ENCODE data around the gene GPR153.
A peak's percentile ranks its signal among the peaks of the same experiment; 100 is the strongest.
"Not testable (repeated sequence)": the region's sequence is repeated elsewhere in the genome, so short reads cannot be mapped to it uniquely, and the experiment has no call there.

Gene GPR153

DNA sequence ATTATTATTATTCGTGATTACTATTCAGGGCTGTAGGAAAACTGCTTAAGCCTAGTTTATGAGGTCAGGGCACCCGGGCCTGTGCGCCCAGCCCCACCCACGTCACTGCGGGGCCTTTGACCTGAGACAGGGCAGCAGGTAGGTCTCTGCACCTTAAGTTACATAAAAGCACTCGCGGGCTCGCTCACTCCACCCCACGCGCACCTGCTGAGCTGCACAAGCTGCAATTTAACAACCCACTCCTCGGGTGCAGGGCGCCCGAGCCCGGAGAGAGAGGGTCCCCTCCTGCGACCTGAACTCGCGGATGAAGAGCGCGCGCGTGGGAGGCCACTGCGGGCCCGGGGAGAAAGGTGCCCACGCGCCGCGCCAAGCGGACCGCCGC, 25.6 kb downstream of the GPR153 start:
- DNase-seq (ENCODE audit: low spot score) (no peak), FAIRE-seq (no peak)

DNA sequence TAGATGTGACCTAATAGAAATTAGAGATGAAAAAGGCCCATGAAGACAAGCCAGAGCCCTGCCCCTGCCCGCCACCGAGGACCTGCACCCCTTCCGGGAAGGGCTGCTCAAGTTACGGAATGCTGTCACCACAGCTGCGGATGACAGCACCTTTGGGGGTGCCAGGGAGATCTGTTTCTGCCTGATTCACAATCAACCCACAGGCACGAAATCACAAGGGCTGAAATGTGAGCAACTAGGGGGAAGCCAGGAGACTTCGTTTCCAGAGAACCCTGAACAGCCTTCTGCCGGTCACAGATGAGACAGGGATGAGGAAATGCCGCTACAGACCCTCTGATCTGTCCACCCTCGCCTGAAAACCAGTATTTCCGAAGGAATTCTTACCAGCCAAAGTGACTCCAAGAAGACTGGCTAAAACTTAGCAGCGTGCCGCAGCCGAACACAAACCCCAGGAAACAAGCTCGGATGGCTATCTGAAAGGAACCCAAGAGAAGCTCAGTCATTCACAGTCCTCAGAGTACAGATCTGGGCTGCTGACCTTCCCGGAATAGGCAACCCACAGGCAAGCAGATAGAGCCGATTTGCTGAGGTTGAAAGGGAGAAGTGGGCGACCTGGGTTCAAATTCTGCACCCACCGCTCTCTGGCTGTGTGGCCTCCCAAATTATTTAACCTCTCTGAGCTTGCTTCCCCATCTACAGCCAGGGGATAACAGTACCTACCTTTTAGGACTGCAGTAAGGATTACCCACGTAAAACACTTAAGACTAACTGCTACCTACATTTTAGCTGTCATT, 26.2 kb downstream of the GPR153 start:
- FAIRE-seq, result no peak

DNA sequence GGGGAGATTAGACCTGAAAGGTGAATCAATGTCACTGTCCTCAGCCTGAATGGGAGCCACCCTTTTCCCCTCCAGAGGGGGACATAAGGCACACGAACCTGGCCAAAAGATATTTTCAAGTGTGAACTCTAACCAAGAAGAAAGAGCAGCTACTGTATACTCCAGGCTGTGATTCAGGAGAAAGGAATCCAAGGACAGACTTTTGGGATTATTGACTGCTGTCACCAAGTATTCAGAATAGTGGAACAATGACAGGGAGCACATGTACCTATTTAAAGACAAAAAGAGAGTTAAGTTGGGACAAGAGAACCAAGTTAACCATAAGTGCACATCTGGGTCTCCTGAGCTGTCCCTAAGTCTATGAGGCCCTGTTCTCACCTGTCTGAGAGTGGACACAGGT, 27.5 kb downstream of the GPR153 start:
- no peak for FAIRE-seq
- DNase-seq (ENCODE audit: low spot score), result no peak

More for the DNA sequence above, 26.2 kb downstream of the GPR153 start:
- DNase-seq (ENCODE audit: low spot score), result no peak

DNA sequence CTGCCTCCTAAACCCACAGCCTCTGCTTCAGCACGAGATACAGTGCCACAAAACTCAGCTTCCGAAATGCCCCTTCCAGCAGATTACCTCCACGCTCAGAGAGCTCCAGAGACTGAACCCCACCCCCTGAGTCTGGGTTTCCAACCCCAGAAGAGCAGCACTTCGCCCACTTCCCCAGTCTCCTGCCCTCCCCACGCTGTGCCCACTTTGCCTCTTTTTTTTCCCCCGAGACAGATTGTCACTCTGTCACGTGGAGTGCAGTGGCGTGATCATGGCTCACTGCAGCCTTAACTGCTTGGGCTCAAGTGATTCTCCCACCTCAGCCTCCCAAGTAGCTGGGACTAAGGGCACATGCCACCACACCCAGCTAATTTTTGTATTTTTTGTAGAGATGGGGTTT, 35.2 kb downstream of the GPR153 start:
- no peak for FAIRE-seq
- DNase-seq (ENCODE audit: low spot score), result no peak

DNA sequence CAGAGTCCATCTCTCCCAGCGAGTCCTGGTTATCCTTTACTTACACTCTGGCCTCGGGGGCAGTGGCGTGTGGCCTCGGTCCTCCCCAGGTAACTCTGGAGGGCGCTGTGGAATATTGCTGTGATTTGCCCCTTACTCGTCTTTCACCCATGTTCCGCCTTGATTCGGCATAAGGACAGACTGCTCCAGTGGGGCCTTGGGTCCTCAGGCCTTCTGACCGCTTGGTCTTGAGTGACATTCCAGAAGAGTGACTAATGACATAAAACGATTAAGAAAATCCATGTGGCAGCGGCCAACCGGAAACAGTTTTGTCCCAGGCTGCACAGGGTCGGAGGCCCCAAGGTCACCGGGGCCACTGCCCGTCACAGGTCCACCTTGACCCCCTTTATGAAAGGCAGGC, 36.2 kb downstream of the GPR153 start:
- FAIRE-seq (peak; percentile 40), DNase-seq (ENCODE audit: low spot score) (peak; percentile 62)

DNA sequence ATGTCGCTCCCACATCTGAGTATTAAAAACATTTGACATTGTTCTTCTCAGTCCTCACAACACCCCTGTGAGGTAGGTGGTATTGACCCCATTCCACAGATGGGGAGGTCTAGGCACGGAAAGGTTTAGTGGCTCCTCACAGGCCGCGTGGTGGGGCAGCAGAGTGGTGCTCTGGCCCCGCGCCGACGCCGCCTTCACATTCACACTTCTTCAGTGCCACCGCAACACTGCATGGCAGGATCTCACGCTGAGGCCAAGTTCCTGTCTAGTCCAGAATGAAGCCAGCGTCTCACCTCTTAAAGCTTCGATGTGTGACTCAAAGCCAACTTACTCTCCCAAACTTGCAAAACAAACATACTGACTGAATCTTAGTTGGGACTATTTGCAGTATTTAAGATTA, 37.3 kb downstream of the GPR153 start:
- FAIRE-seq (no peak), DNase-seq (ENCODE audit: low spot score) (no peak)

DNA sequence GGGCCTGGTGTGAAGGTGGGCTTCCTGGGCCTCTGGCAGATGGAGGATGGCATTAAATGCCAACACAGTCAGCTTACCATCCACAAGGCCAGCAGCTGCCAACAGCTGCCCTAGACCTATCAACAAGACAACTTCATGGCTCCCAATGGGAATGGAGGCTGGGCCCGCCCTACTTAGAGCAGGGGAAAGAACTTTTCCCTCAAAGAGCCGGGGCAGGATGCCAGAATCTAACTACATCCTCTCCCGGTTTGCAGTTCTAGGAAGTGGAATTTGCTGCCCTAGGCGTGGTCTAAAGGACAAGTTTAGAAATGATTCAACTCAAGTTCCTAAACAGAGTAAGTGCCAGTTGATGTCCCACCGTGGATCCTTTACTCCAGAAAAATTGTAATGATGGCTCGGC, 38.3 kb downstream of the GPR153 start:
- no peak for FAIRE-seq
- no peak for DNase-seq (ENCODE audit: low spot score)

DNA sequence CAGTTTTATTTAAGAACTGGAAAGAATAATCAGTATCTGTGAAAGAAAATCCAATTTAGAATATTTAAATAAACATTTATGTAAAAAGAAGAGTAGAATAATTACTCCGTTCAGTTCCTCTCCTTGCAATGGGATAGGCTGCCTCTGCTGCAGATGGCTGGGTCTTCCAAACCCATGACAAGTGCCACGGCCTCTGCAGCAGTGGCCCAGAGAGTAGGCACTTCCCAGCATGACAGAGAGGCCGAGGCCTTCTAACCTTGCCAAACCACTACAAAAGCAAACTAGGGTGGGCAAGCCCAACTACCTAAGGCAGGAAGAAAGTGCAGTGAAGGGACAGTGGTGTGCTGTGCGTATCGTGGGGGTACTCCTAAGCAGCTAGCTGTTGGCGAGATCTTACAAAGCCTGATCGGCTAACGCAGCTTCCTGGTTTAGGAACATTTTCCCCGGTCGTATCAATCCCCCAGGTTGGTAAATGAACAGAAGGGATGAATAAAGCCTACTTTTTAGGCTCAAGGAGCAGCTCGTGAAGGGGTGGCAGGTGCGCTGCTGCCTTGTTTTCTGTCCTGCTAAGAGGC, 39.6 kb downstream of the GPR153 start:
- FAIRE-seq (no peak), DNase-seq (ENCODE audit: low spot score) (no peak)

DNA sequence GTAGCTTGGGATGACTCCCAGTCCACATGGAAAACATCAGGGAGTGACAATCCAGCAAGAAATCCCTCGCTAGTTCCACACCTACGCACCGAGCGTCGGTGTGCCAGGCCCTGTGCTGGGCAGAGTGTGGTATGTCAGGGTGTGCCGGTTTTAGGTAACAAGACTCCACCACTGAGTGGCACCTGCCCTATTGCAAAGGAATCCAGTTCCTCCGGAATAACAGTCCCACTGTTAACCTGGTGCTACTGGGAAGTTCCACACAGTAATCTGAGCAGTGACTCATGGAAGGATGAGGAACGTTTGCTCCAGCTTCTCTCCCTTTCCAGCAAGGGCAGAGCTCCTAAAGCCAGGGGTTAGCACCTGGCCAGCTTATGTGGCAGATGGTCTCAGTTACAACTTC, 40.7 kb downstream of the GPR153 start:
- DNase-seq (ENCODE audit: low spot score) (no peak), FAIRE-seq (no peak)

DNA sequence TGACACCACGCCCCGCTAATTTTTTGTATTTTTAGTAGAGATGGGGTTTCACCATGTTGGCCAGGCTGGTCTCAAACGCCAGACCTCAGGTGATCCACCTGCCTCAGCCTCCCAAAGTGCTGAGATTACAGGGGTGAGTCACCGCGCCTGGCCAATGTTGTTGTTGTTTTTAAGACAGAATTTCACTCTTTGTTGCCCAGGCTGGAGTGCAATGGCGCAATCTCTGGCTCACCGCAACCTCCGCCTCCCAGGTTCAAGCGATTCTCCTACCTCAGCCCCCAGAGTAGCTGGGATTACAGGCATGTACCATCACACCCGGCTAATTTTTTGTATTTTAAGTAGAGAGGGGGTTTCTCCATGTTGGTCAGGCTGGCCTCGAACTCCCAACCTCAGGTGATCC, 41.3 kb downstream of the GPR153 start:
- not testable (repeated sequence) for FAIRE-seq; DNase-seq (ENCODE audit: low spot score)

DNA sequence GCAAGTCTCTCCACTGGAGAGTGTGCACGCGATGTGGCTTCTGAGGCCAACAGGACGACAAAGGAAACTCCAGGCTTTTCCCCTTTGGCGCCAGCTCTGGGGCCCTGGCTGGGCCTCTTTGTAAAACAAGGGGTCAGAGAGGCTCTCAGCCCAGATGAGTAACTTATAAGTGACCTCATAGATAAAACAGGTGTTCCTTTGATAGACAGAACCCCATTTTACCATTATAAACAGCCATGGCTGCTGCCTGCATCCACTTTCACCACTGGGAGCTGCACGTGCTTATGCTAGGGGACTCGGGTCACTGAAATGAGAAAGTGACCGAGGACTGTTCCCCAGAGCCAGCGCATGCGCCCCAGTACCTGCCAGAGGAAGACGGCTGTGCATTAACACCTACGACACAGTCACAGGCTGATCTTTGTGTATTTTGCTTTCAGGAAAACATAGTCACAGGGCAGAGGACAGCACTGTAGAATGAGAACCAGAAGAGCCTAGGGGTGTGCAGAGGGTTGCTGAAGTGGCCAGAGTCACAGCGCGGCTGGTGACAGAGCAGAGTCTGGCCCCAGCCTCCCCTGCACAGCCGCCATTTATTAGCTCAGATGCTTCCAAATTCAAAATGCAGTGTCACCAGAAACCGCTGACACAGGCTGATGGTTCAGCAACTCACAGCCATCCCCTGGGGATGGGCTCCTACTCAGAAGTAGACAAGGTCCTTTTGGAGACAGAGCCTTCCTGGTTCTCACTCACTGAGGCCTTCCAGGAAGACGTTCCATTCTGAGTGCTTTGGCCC, 42.3 kb downstream of the GPR153 start:
- no peak for DNase-seq (ENCODE audit: low spot score)
- FAIRE-seq, result no peak

DNA sequence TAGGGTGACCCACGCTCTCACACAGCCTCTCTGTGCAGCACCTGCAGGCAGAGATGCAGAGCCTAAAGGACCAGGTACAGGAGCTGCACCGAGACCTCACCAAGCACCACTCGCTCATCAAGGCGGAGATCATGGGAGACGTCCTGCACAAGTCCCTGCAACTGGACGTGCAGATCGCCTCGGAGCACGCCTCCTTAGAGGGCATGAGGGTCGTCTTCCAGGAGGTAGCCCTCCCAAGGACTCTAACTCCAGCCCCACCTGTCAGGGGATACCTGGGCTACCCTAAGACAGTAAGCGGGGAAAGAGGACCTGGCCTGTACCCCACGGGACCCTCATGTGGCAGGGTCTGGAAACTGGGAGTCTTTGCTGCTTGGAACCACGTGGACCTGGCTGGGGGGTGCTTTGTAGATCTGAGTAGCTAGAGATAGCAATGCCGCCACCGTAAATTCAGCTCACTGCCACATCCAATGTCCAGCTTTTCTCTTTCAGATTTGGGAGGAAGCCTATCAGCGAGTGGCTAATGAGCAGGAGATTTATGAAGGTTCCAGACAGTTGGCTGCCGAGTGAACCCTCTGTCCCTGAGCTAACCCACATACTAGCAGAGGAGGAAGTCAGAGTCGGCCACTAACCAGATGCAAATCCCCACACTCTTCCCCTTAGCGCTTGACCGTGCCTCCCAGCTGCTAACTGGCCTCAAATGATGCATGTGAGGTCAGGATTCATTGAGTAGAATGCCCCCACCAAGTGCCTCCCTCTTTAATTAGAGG, 48.5 kb downstream of the GPR153 start:
- DNase-seq (ENCODE audit: low spot score) (no peak), FAIRE-seq (no peak)

DNA sequence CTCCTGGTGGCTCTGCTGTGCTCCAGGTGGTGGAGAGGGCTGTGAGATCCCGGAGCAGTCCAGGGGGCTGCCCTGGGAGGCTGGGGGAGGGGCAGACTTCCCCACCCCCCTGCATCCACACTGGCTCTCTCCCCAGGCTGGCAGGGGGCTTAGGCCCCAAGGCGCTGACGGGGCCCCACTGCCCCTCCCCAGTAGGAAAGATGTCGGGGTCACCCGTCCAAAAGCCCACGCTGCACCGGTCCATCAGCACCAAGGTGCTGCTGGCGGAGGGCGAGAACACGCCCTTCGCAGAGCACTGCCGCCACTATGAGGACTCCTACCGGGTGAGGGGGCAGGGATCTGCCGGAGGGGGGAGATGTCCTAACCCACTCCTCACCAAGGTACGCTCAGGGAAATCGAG, 49.2 kb downstream of the GPR153 start:
- DNase-seq (ENCODE audit: low spot score) (no peak), FAIRE-seq (no peak)

DNA sequence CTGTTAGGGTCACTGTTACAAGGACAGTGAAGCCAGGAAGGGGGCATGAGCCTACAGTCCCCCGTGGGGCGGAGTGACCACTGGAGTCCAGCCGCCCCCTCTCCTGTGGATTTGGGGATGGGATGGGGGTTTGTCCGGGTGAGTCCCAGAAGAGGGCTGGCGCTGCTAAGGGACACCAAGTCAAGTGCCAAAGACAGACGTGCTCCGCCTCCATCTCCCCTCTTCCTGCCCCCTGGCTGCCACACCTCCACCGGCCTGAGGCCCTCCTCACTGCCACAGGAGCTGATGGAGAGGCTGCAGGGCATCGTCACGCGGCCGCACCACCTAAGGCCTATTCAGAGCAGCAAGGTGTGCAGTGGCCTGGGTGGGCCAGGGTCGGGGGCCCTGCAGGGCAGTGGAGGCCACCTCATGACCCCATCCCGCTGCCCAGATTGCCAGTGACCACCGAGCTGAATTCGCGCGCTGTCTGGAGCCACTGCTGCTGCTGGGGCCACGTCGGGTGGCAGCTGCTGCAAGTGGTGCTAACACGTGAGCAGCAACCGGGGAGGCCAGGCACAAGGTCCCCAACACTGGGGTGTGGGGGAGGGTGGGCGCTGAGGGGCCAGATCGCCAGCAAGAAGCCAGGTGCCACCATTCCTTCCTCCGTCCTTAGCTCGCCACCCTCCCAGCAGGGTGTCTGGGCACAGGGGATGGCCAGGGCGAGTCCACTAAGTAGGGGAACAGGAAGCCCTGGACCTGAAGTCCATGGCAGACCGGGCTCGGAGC, 50.1 kb downstream of the GPR153 start:
- FAIRE-seq, result no peak
- no peak for DNase-seq (ENCODE audit: low spot score)

DNA sequence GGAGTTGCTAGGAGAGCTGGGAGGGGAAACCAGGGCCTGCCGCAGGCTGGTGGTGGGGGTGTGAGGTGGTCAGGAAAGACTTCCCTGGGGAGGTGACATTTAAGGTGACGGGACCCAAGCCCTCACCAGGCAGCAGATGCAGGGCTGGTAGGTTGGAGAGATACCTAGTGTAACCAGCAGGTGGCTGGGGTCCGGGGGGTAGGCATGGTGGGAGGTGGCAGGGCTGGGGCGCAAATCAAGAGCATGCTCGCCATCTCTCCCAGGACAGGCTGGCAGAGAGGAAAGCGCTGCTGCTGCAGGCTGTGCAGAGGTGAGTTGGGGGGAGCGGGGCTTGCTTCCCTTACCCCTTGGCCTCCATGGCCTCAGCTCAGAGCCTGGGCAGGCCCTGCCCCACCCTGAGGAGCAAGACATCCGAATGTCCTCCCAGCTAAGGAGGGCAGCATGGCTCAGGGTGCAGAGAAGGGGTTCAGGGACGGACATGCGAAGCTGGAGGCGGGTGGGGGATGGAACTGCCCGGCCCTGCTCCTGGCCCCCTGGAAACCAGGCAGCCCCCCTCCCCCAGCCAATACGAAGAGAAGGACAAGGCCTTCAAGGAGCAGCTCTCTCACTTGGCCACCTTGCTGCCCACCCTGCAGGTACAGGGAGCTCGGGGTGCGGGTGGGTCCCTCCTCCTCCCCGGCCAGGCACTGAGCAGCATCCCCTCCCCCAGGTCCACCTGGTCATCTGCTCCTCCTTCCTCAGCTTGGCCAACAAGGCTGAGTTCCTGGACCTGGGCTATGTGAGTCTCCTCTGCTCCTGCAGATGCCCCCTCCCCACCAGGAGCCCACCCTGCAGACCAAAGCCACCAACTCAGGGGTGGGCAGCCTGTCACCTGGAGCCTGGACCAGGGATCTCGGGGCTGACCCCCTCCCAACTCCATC, 51.0 kb downstream of the GPR153 start:
- no peak for DNase-seq (ENCODE audit: low spot score)

DNA sequence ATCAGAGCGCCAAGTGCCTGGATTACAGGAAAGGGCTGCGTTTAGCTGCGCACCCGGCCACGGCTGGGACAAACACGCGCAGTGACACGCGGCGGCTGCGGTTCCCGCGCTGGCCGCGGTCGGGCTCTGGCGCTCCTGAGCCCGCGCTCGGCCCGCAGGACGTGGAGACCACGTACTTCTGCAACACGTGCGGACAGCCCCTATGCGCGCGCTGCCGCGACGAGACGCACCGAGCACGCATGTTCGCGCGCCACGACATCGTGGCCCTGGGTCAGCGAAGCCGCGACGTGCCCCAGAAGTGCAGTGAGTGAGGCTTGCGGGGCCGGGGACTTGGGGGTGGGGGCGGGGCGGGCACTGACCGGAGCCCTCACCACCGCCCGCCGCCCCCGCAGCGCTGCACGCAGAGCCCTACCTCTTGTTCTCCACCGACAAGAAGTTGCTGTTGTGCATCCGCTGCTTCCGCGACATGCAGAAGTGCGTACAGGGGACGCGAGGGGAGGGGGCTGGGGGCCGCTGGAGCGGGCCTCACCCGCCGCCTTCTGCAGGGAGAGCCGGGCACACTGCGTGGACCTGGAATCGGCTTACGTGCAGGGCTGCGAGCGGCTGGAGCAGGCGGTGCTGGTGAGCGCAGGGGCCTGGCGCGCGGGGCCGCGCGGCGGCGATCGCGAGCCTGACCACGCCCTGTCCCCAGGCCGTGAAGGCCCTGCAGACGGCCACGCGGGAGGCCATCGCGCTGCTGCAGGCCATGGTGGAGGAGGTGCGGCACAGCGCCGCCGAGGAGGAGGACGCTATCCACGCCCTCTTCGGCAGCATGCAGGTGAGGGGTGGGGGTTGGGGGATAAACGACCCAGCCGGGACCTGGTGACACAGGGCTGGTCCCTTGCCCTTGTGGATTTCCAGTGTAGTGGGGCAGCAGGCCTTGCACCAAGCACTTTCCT, 51.9 kb downstream of the GPR153 start:
- no peak for FAIRE-seq
- DNase-seq (ENCODE audit: low spot score), result no peak

More for the DNA sequence above, 51.0 kb downstream of the GPR153 start:
- no peak for FAIRE-seq

DNA sequence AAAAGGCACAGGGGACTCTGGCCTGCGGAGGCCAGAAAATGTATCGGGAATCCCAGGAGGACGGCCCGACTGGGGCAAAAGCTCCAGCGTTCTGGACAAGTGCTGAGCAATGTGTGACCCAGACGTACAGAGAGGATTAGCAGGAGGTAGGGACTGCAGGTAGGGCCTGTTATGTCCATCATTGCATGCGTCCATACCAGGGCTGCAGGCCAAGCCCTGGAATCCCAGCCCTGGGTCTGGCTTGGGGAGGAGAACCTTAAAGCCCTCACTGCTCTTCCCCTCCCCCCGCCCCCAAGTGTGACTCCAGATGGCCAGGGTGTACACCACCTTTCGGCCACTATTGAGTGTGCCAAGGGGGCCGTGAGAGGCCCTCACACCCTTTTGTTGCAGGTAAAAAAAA, 53.0 kb downstream of the GPR153 start:
- DNase-seq (ENCODE audit: low spot score), result no peak
- no peak for FAIRE-seq

DNA sequence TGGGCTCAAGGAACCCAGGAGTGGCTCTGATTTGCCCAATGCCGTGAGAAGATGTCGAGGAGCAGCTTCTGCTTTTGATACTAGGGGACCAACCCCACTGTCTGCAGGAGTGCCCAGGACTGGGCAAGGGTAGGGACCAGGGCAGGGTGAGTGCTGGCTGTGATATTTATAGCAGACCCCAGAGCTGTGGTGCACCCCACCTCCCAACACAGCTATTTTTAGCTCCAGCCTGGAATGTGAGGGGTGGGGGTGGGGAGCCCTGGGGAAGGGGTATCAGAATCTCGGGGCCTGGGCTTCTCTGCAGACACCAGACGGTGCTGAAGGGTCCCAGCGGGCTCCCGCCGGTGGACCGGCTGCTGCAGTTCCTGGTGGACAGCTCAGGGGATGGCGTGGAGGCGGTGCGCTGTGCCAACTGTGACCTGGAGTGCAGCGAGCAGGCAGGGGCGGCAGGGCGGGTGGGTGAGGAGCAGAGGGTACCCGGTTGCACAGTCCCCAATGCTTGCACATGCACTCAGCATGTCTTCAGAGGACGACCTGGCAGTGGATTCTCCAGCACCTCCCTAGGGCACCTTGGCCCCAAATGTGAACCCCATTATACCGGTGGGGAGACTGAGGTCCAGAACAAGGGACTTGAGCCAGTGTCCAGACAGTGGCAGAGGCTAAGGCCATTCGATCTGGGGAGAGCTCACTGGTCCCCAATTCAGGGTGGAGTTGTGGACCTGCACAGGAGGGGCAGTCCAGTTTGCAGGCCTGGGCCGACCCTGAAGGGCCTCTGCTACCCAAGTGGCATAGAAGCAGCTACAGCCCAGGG, 53.6 kb downstream of the GPR153 start:
- DNase-seq (ENCODE audit: low spot score) (no peak), FAIRE-seq (no peak)

Measured in RCC 7860 (cell line).